AG10803 (cell line): ENCODE measurements around the gene CHD2.

Source experiments
- DNase-seq: peaks from one replicate; pipeline ENCODE4 v3.0.0; 2010; ENCODE audit warnings: low read depth
- H3K4me3 ChIP-seq: 2 replicates; pipeline ENCODE4 v1.5.1; 2011; ENCODE audit warnings: mild to moderate bottlenecking, low read length, control low read depth
- CTCF ChIP-seq: conservative IDR thresholded peaks from 2 replicates; pipeline ENCODE4 v1.5.1; 2011; ENCODE audit warnings: mild to moderate bottlenecking, low read length, control low read depth, inconsistent platforms

The CHD2 gene

GRCh38 chr15:92979011-92979701, 79.0 kb downstream of the CHD2 start:
- DNase-seq = no peak
- H3K4me3 ChIP-seq = no peak overlapping the region
- no peak for TF ChIP-seq CTCF

- TF ChIP-seq CTCF = no peak
- no peak overlapping the region for H3K4me3 ChIP-seq
- no peak for DNase-seq
These were observed 81.2 kb downstream of the CHD2 start for GRCh38 chr15:92981333-92981732.

- no peak overlapping the region for H3K4me3 ChIP-seq
- no peak for DNase-seq
- TF ChIP-seq CTCF = no peak
These were observed 84.0 kb downstream of the CHD2 start for GRCh38 chr15:92984161-92984560.

- no peak for DNase-seq
- no peak overlapping the region for H3K4me3 ChIP-seq
- no peak for TF ChIP-seq CTCF
These were observed 89.3 kb downstream of the CHD2 start for GRCh38 chr15:92989470-92989869.

- no peak overlapping the region for H3K4me3 ChIP-seq
- no peak for TF ChIP-seq CTCF
- DNase-seq = no peak
These were observed 89.9 kb downstream of the CHD2 start for GRCh38 chr15:92990031-92990430.

GRCh38 chr15:92992720-92993119, 92.6 kb downstream of the CHD2 start:
- no peak for TF ChIP-seq CTCF
- no peak overlapping the region for H3K4me3 ChIP-seq
- no peak for DNase-seq

GRCh38 chr15:92997821-92998220, 97.7 kb downstream of the CHD2 start:
- no peak for TF ChIP-seq CTCF
- DNase-seq = no peak

More at GRCh38 chr15:92997821-92998220, 97.7 kb downstream of the CHD2 start:
- no peak overlapping the region for H3K4me3 ChIP-seq
